SK-N-MC (cell line): ENCODE measurements around the gene ADGRB2.

Experiments
- EZH2 ChIP-seq: fragments of 200-600 bp; sonication (generic); IDR thresholded peaks from one replicate; pipeline ENCODE4 v1.6.1; 2017; ENCODE audit warnings: antibody characterized with exemption
- FOXP2 ChIP-seq: optimal IDR thresholded peaks from 2 replicates; pipeline ENCODE3; 2011; ENCODE audit warnings: mild to moderate bottlenecking, moderate library complexity; ENCODE audit not compliant: insufficient read depth; ENCODE audit errors: extremely low read length, control extremely low read depth
- POLR2AphosphoS5 ChIP-seq: IDR thresholded peaks from 2 replicates; pipeline ENCODE4 v1.6.1; 2012; ENCODE audit warnings: mild to moderate bottlenecking, low read depth, low read length, borderline replicate concordance

GRCh38 chr1:31688233-31688918, 75.8 kb downstream of the ADGRB2 start:
- no peak for TF ChIP-seq EZH2
- no peak for TF ChIP-seq FOXP2
- no peak for TF ChIP-seq POLR2AphosphoS5
